Pancreas (tissue), 10 donors: ENCODE measurements around the gene DTX3L. TPM values are rescaled to one million over a fixed set of nuclear protein-coding genes. Genes with fewer than 3 reads are reported as not detected.

Experiments
- ATAC-seq, 4 donors: fragments of 200-7000 bp; cut with Tn5 transposase; one replicate each; pipeline versions ENCODE4 v1.8.0 to v1.9.1; 2020; ENCODE audit warnings: mild to moderate bottlenecking in 4 of 4, moderate library complexity in 4 of 4
- DNase-seq, 6 donors: peaks; one replicate each; pipeline ENCODE4 v3.0.0-alpha.2; 2020
- FAIRE-seq: peaks from 2 replicates; lab custom pipeline; 2012; peaks lifted over from hg19 to GRCh38; lab: Jason Lieb, UNC
- H3K27ac ChIP-seq, 4 donors: fragments of 200-600 bp; sonication (generic); 1 replicate in 3 of 4; 2 replicates in 1 of 4; pipeline versions ENCODE4 v1.5.0 to v1.8.0; 2020
- H3K27me3 ChIP-seq, 4 donors: fragments of 200-600 bp; one replicate each; pipeline ENCODE4 v1.8.0; 2021
- H3K36me3 ChIP-seq, 3 donors: fragments of 200-600 bp; sonication (generic) in 1 of 3; one replicate each; pipeline versions ENCODE4 v1.5.0 to v1.8.0; 2020 to 2021
- H3K4me1 ChIP-seq, 3 donors: fragments of 200-600 bp; one replicate each; pipeline ENCODE4 v1.8.0; 2021
- H3K4me3 ChIP-seq, 4 donors: fragments of 200-600 bp; sonication (generic) in 2 of 4; one replicate each; pipeline versions ENCODE4 v1.5.0 to v1.8.0; 2020 to 2021
- H3K9me3 ChIP-seq, 4 donors: fragments of 200-600 bp; one replicate each; pipeline ENCODE4 v1.8.0; 2021
- CTCF ChIP-seq, 4 donors: fragments of 200-600 bp; sonication (generic) in 3 of 4; IDR thresholded peaks; one replicate each; pipeline versions ENCODE4 v1.5.0 to v1.8.0; 2021; ENCODE audit warnings: antibody characterized with exemption in 4 of 4
- WGBS, 2 donors: extraction: QIAGEN DNeasy Blood & Tissue Kit; methylation state at CpG; one replicate each; pipeline ENCODE4 v1.1.7; 2013; 5-methylcytosine and 5-hydroxymethylcytosine counted together
- intact Hi-C, 3 donors: fragments of 100-400 bp; cut with DNase I; formaldehyde crosslinking; loops; one replicate each; pipeline versions ENCODE4 v1.11.1 to v1.14.2; 2022
- polyA plus RNA-seq, 2 donors: library from polyadenylated mRNA; stranded (reverse); fragments of 200-250 nt; gene quantifications; one replicate each; pipeline ENCODE4 v1.2.3, GENCODE V29; 2013
- total RNA-seq, 6 donors: library from RNA; stranded (reverse); fragmentation: NEBNext Ultra II Directional in 4 of 6; extraction: Animal tissue kit (Norgen Biotek cat#: 25700) in 4 of 6; gene quantifications; one replicate each; pipeline versions ENCODE4 v1.2.1 to v1.2.4, GENCODE V29; 2021 to 2023
- donor health status: healthy with polysubstance abuse.
- donor health status: DM: no; HTN: no; CAD: no; lungs with moderate emphysema.
- donor health status: DM: no; HTN: no; CAD: no.
- donor health status: control.
- donor health status: control.
- donor health status: Bipolar disorder and iron deficiency.
- donor health status: DM: yes; HTN: yes; CAD: no.
- donor health status: DM: no; HTN: no; CAD: no.
- donor health status: DM: no; HTN: no; CAD: no.
- donor health status: DM: yes; HTN: yes; CAD: no.

Gene DTX3L
- total and polyA plus RNA-seq, 8 donors, result 7.4 to 36.6 (median 18.6) TPM

GRCh38 chr3:122589297-122589696 is 25.2 kb downstream of the DTX3L start:
- Histone ChIP-seq H3K4me1 (no peaks in the 10 kb centered on the region), H3K36me3 (no peaks in the 10 kb centered on the region), H3K9me3 (no peaks in the 10 kb centered on the region), H3K27ac (no peak overlapping the region), H3K27me3 (no peaks in the 10 kb centered on the region), H3K4me3 (no peak overlapping the region)
- DNase-seq (no peak), ATAC-seq (no peak), FAIRE-seq (no peak)
- 64 to 71% methylated on average over 5 of the region's 5 CpGs for WGBS, 2 donors
- no peak for TF ChIP-seq CTCF (IDR thresholded peaks at IDR 0.05)
- intact Hi-C loops, result no loop called here

- no peaks in the 10 kb centered on the region for H3K4me1 ChIP-seq
- no peaks in the 10 kb centered on the region for H3K36me3 ChIP-seq
- H3K27ac ChIP-seq, result no peak overlapping the region
- DNase-seq, result no peak
- TF ChIP-seq CTCF (IDR thresholded peaks at IDR 0.05), result no peak
- WGBS, 2 donors, result 92 to 95% methylated on average over 2 of the region's 2 CpGs
- ATAC-seq, result no peak
- no peaks in the 10 kb centered on the region for H3K27me3 ChIP-seq
- FAIRE-seq, result no peak
- intact Hi-C loops, result no loop called here
- H3K9me3 ChIP-seq, result no peaks in the 10 kb centered on the region
- H3K4me3 ChIP-seq, result no peak overlapping the region
Observed at GRCh38 chr3:122590610-122591009, 26.5 kb downstream of the DTX3L start.

GRCh38 chr3:122594025-122594424 is 29.9 kb downstream of the DTX3L start:
- no peak overlapping the region for H3K27ac ChIP-seq
- intact Hi-C loops, result no loop called here
- no peak overlapping the region for H3K4me3 ChIP-seq
- ATAC-seq (no peak), DNase-seq (no peak), FAIRE-seq (no peak)
- no peaks in the 10 kb centered on the region for H3K27me3 ChIP-seq
- TF ChIP-seq CTCF (IDR thresholded peaks at IDR 0.05), result no peak
- H3K9me3 ChIP-seq, result no peaks in the 10 kb centered on the region
- no peaks in the 10 kb centered on the region for H3K36me3 ChIP-seq
- no peaks in the 10 kb centered on the region for H3K4me1 ChIP-seq

GRCh38 chr3:122598151-122598550 is 34.0 kb downstream of the DTX3L start:
- Histone ChIP-seq H3K36me3 (no peaks in the 10 kb centered on the region), H3K4me1 (no peaks in the 10 kb centered on the region), H3K27me3 (no peaks in the 10 kb centered on the region), H3K4me3 (no peak overlapping the region), H3K27ac (no peak overlapping the region), H3K9me3 (no peaks in the 10 kb centered on the region)
- WGBS, 2 donors, result 85 to 88% methylated on average over 3 of the region's 3 CpGs
- intact Hi-C loops, result no loop called here
- TF ChIP-seq CTCF (IDR thresholded peaks at IDR 0.05), result no peak
- no peak for ATAC-seq
- DNase-seq, result no peak
- FAIRE-seq, result no peak

GRCh38 chr3:122598556-122598955 is 34.4 kb downstream of the DTX3L start:
- H3K4me3 ChIP-seq, result no peak overlapping the region
- H3K27me3 ChIP-seq, result no peaks in the 10 kb centered on the region
- no peaks in the 10 kb centered on the region for H3K4me1 ChIP-seq
- no peak for TF ChIP-seq CTCF (IDR thresholded peaks at IDR 0.05)
- ATAC-seq, result no peak
- no peak for FAIRE-seq
- H3K27ac ChIP-seq, result no peak overlapping the region
- 61 to 87% methylated on average over 4 of the region's 4 CpGs for WGBS, 2 donors
- H3K9me3 ChIP-seq, result no peaks in the 10 kb centered on the region
- H3K36me3 ChIP-seq, result no peaks in the 10 kb centered on the region
- no peak for DNase-seq
- intact Hi-C loops, result no loop called here
